Measurements from ENCODE around the gene BRD1. TPM values are rescaled to one million over a fixed set of nuclear protein-coding genes. Genes with fewer than 3 reads are reported as not detected.
"Not testable (repeated sequence)": the region's sequence is repeated elsewhere in the genome, so short reads cannot be mapped to it uniquely, and the experiment has no call there.

BRD1 gene
- total and polyA plus RNA-seq, 4 donors: 7.6 to 32.2 (median 24.2) TPM

- Histone ChIP-seq H3K27me3 (ENCODE audit: control insufficient read depth in 1 of 2, insufficient read depth in 2 of 2, low read length in 1 of 2) (no peaks in the 10 kb centered on the region), H3K27ac (ENCODE audit: low read depth in 1 of 2, low read length in 2 of 2) (no peak overlapping the region), H3K36me3 (ENCODE audit: control insufficient read depth in 1 of 2, insufficient read depth in 2 of 2, low read length in 1 of 2) (peaks cover 0 to 4% of the 10 kb centered on the region in 2 donors), H3K9me3 (ENCODE audit: control insufficient read depth, low read length) (no peaks in the 10 kb centered on the region), H3K4me3 (ENCODE audit: low read length in 2 of 2) (no peak overlapping the region), H3K4me1 (ENCODE audit: control insufficient read depth in 1 of 2, insufficient read depth in 2 of 2, low read length in 2 of 2) (no peaks in the 10 kb centered on the region)
- 91 to 94% methylated on average over 27 of the region's 27 CpGs for WGBS, 2 donors
- intact Hi-C loops (cut with DNase I): no loop called here
- DNase-seq (no peak), ATAC-seq (ENCODE audit: low FRiP score) (no peak)
These were observed 42.6 kb downstream of the BRD1 start for GRCh38 chr22:49785046-49785521.

GRCh38 chr22:49784630-49784971 is 43.1 kb downstream of the BRD1 start:
- peaks cover 0 to 4% of the 10 kb centered on the region in 2 donors for H3K36me3 ChIP-seq (ENCODE audit: control insufficient read depth in 1 of 2, insufficient read depth in 2 of 2, low read length in 1 of 2)
- intact Hi-C loops (cut with DNase I): no loop called here

GRCh38 chr22:49783926-49784629 is 43.6 kb downstream of the BRD1 start:
- DNase-seq (peak; percentile 30 to 73), ATAC-seq (ENCODE audit: low FRiP score) (no peak)
- 91 to 92% methylated on average over 47 of the region's 47 CpGs for WGBS, 2 donors
- Histone ChIP-seq H3K4me3 (ENCODE audit: low read length in 2 of 2) (no peak overlapping the region), H3K4me1 (ENCODE audit: control insufficient read depth in 1 of 2, insufficient read depth in 2 of 2, low read length in 2 of 2) (no peaks in the 10 kb centered on the region), H3K27ac (ENCODE audit: low read depth in 1 of 2, low read length in 2 of 2) (no peak overlapping the region), H3K36me3 (ENCODE audit: control insufficient read depth in 1 of 2, insufficient read depth in 2 of 2, low read length in 1 of 2) (peaks cover 0 to 4% of the 10 kb centered on the region in 2 donors), H3K27me3 (ENCODE audit: control insufficient read depth in 1 of 2, insufficient read depth in 2 of 2, low read length in 1 of 2) (no peaks in the 10 kb centered on the region), H3K9me3 (ENCODE audit: control insufficient read depth, low read length) (no peaks in the 10 kb centered on the region)
- intact Hi-C loops (cut with DNase I): no loop called here

More at GRCh38 chr22:49784630-49784971, 43.1 kb downstream of the BRD1 start:
- Histone ChIP-seq H3K4me3 (ENCODE audit: low read length in 2 of 2) (no peak overlapping the region), H3K4me1 (ENCODE audit: control insufficient read depth in 1 of 2, insufficient read depth in 2 of 2, low read length in 2 of 2) (no peaks in the 10 kb centered on the region), H3K27me3 (ENCODE audit: control insufficient read depth in 1 of 2, insufficient read depth in 2 of 2, low read length in 1 of 2) (no peaks in the 10 kb centered on the region), H3K27ac (ENCODE audit: low read depth in 1 of 2, low read length in 2 of 2) (no peak overlapping the region), H3K9me3 (ENCODE audit: control insufficient read depth, low read length) (no peaks in the 10 kb centered on the region)
- 89 to 90% methylated on average over 15 of the region's 15 CpGs for WGBS, 2 donors
- no peak for DNase-seq
- no peak for ATAC-seq (ENCODE audit: low FRiP score)

- H3K9me3 ChIP-seq (ENCODE audit: control insufficient read depth, low read length): no peaks in the 10 kb centered on the region
- H3K27ac ChIP-seq (ENCODE audit: low read depth in 1 of 2, low read length in 2 of 2): no peak overlapping the region
- H3K4me3 ChIP-seq (ENCODE audit: low read length in 2 of 2): no peak overlapping the region
- ATAC-seq (ENCODE audit: low FRiP score) (no peak), DNase-seq (peak; percentile 48 to 63)
- WGBS, 2 donors: 92 to 93% methylated on average over 24 to 27 of the region's 29 CpGs
- no peaks in the 10 kb centered on the region for H3K27me3 ChIP-seq (ENCODE audit: control insufficient read depth in 1 of 2, insufficient read depth in 2 of 2, low read length in 1 of 2)
- no peaks in the 10 kb centered on the region for H3K4me1 ChIP-seq (ENCODE audit: control insufficient read depth in 1 of 2, insufficient read depth in 2 of 2, low read length in 2 of 2)
- peaks cover 0 to 4% of the 10 kb centered on the region in 2 donors for H3K36me3 ChIP-seq (ENCODE audit: control insufficient read depth in 1 of 2, insufficient read depth in 2 of 2, low read length in 1 of 2)
- intact Hi-C loops (cut with DNase I): no loop called here
These were observed 44.5 kb downstream of the BRD1 start for GRCh38 chr22:49783036-49783746.

- 96 to 97% methylated on average over 21 of the region's 21 CpGs for WGBS, 2 donors
These were observed 45.8 kb downstream of the BRD1 start for GRCh38 chr22:49781886-49782285.

GRCh38 chr22:49781289-49781782 is 46.3 kb downstream of the BRD1 start:
- 90 to 92% methylated on average over 16 of the region's 16 CpGs for WGBS, 2 donors
- intact Hi-C loops (cut with DNase I): no loop called here
- no peak overlapping the region for H3K27ac ChIP-seq (ENCODE audit: low read depth in 1 of 2, low read length in 2 of 2)

More at GRCh38 chr22:49781886-49782285, 45.8 kb downstream of the BRD1 start:
- DNase-seq: peak; percentile 32 to 43
- H3K4me3 ChIP-seq (ENCODE audit: low read length in 2 of 2); H3K4me1 ChIP-seq (ENCODE audit: control insufficient read depth in 1 of 2, insufficient read depth in 2 of 2, low read length in 2 of 2); H3K27ac ChIP-seq (ENCODE audit: low read depth in 1 of 2, low read length in 2 of 2); H3K36me3 ChIP-seq (ENCODE audit: control insufficient read depth in 1 of 2, insufficient read depth in 2 of 2, low read length in 1 of 2); H3K9me3 ChIP-seq (ENCODE audit: control insufficient read depth, low read length); intact Hi-C loops (cut with DNase I); ATAC-seq (ENCODE audit: low FRiP score); H3K27me3 ChIP-seq (ENCODE audit: control insufficient read depth in 1 of 2, insufficient read depth in 2 of 2, low read length in 1 of 2): not testable (repeated sequence)

GRCh38 chr22:49780698-49781288 is 46.9 kb downstream of the BRD1 start:
- ATAC-seq (ENCODE audit: low FRiP score): no peak
- Histone ChIP-seq H3K36me3 (ENCODE audit: control insufficient read depth in 1 of 2, insufficient read depth in 2 of 2, low read length in 1 of 2) (peaks cover 0 to 8% of the 10 kb centered on the region in 2 donors), H3K27me3 (ENCODE audit: control insufficient read depth in 1 of 2, insufficient read depth in 2 of 2, low read length in 1 of 2) (no peaks in the 10 kb centered on the region), H3K4me3 (ENCODE audit: low read length in 2 of 2) (no peak overlapping the region), H3K9me3 (ENCODE audit: control insufficient read depth, low read length) (no peaks in the 10 kb centered on the region), H3K27ac (ENCODE audit: low read depth in 1 of 2, low read length in 2 of 2) (no peak overlapping the region), H3K4me1 (ENCODE audit: control insufficient read depth in 1 of 2, insufficient read depth in 2 of 2, low read length in 2 of 2) (no peaks in the 10 kb centered on the region)
- 80 to 83% methylated on average over 19 of the region's 19 CpGs for WGBS, 2 donors
- DNase-seq: peak in 1 of 2 donors; percentile 61
- intact Hi-C loops (cut with DNase I): no loop called here

More at GRCh38 chr22:49781289-49781782, 46.3 kb downstream of the BRD1 start:
- peaks cover 0 to 6% of the 10 kb centered on the region in 2 donors for H3K36me3 ChIP-seq (ENCODE audit: control insufficient read depth in 1 of 2, insufficient read depth in 2 of 2, low read length in 1 of 2)
- H3K9me3 ChIP-seq (ENCODE audit: control insufficient read depth, low read length): no peaks in the 10 kb centered on the region
- H3K4me1 ChIP-seq (ENCODE audit: control insufficient read depth in 1 of 2, insufficient read depth in 2 of 2, low read length in 2 of 2): no peaks in the 10 kb centered on the region
- DNase-seq (peak in 1 of 2 donors; percentile 64), ATAC-seq (ENCODE audit: low FRiP score) (no peak)
- no peaks in the 10 kb centered on the region for H3K27me3 ChIP-seq (ENCODE audit: control insufficient read depth in 1 of 2, insufficient read depth in 2 of 2, low read length in 1 of 2)
- H3K4me3 ChIP-seq (ENCODE audit: low read length in 2 of 2): no peak overlapping the region

- ATAC-seq (ENCODE audit: low FRiP score) (no peak), DNase-seq (peak in 1 of 2 donors; percentile 57)
- intact Hi-C loops (cut with DNase I): no loop called here
- Histone ChIP-seq H3K27me3 (ENCODE audit: control insufficient read depth in 1 of 2, insufficient read depth in 2 of 2, low read length in 1 of 2) (no peaks in the 10 kb centered on the region), H3K4me1 (ENCODE audit: control insufficient read depth in 1 of 2, insufficient read depth in 2 of 2, low read length in 2 of 2) (no peaks in the 10 kb centered on the region), H3K36me3 (ENCODE audit: control insufficient read depth in 1 of 2, insufficient read depth in 2 of 2, low read length in 1 of 2) (peaks cover 0 to 11% of the 10 kb centered on the region in 2 donors), H3K9me3 (ENCODE audit: control insufficient read depth, low read length) (no peaks in the 10 kb centered on the region), H3K27ac (ENCODE audit: low read depth in 1 of 2, low read length in 2 of 2) (no peak overlapping the region), H3K4me3 (ENCODE audit: low read length in 2 of 2) (no peak overlapping the region)
- 70 to 72% methylated on average over 34 of the region's 34 CpGs for WGBS, 2 donors
These were observed 47.6 kb downstream of the BRD1 start for GRCh38 chr22:49779853-49780697.

Data from aorta (tissue), 5 donors.